Brain microvascular endothelial cell (primary cell): ENCODE measurements around the gene TRABD.

Experiments
- DNase-seq: peaks from one replicate; pipeline ENCODE4 v3.0.0-alpha.2; 2020
- H3K27ac ChIP-seq: fragments of 250-450 bp; sonication (Bioruptor Pico); 2 replicates; pipeline ENCODE4 v1.5.1; 2020; ENCODE audit warnings: mild to moderate bottlenecking, moderate library complexity
- H3K27me3 ChIP-seq: fragments of 250-450 bp; sonication (Bioruptor Pico); replicated peaks from 2 replicates; pipeline ENCODE4 v1.5.1; 2020; ENCODE audit warnings: mild to moderate bottlenecking
- H3K36me3 ChIP-seq: fragments of 250-450 bp; sonication (Bioruptor Pico); replicated peaks from 2 replicates; pipeline ENCODE4 v1.5.1; 2020; ENCODE audit warnings: mild to moderate bottlenecking
- H3K4me3 ChIP-seq: 2 replicates; pipeline ENCODE4 v1.5.1; 2011; ENCODE audit warnings: low read depth, mild to moderate bottlenecking, control low read depth, low read length, moderate library complexity
- in situ Hi-C: cut with HindIII; loops from 2 replicates; pipeline ENCODE4 v1.10.0; 2017; ENCODE audit warnings: low sequenced_read_pairs, low pct_ligation_motif_present
- TF ChIP-seq, protein P1 (sequence below): IDR thresholded peaks from 2 replicates; pipeline ENCODE4 v1.5.1; 2011; ENCODE audit warnings: low read depth, mild to moderate bottlenecking, moderate library complexity, low read length, control low read depth, inconsistent platforms; ENCODE audit errors: missing control alignments

Gene TRABD

DNA sequence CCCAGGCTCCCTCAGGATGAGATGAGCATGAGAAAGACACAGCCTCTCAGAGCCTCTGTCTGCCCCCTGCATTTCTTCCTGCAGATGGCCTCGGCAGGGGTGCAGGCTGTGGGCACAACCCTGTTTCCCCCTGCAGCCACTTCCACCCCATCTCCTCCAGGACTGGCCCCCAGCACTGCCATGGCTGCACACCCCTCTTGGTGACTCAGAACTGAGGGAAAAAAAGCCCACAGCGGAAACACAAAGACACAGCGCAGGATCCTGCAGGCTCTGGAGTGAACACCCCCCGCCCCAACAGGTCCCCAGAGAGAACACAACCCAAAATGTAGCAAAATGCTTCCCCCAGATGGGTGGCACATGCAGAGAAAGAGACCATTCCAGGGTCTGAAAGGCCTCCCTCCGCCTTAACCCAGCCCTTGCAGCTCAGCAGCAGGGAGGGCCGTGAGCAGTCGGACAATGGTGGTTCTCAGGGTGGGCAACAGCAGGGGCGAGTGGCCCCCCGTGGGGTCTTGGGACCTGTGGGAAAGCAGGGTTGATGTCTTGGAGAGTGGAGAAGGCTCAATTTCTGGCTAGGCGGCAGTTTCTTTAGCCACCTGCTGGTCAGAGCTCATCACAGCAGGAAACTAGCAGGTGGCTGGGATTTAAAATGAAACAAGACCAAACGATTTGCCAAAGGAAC lies 51.2 kb downstream of the TRABD start:
- H3K27ac ChIP-seq = no peak overlapping the region
- H3K4me3 ChIP-seq = no peak overlapping the region
- H3K27me3 ChIP-seq = no peaks in the 10 kb centered on the region
- H3K36me3 ChIP-seq = peaks cover 6% of the 10 kb centered on the region
- in situ Hi-C loops = no loop called here
- TF ChIP-seq, protein P1, sequence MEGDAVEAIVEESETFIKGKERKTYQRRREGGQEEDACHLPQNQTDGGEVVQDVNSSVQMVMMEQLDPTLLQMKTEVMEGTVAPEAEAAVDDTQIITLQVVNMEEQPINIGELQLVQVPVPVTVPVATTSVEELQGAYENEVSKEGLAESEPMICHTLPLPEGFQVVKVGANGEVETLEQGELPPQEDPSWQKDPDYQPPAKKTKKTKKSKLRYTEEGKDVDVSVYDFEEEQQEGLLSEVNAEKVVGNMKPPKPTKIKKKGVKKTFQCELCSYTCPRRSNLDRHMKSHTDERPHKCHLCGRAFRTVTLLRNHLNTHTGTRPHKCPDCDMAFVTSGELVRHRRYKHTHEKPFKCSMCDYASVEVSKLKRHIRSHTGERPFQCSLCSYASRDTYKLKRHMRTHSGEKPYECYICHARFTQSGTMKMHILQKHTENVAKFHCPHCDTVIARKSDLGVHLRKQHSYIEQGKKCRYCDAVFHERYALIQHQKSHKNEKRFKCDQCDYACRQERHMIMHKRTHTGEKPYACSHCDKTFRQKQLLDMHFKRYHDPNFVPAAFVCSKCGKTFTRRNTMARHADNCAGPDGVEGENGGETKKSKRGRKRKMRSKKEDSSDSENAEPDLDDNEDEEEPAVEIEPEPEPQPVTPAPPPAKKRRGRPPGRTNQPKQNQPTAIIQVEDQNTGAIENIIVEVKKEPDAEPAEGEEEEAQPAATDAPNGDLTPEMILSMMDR = peak; percentile 71
- no peak for DNase-seq

DNA sequence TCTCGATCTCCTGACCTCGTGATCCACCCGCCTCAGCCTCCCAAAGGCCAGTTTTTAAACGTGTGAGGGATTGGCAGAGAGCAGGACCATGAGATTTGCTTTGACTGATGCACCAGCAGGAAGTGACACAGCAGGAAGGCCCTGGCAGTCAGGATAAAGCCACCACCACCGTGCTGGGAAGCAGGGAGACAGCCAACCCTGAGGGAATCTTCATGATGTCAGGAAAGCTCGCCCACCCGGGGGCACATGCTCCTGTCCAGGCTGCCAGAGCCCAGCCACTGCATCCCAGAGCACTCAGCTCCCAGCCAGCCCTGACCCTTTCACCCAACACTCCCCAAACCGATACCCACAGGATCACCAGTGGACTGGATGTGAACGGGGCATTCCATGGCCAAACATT lies 53.0 kb downstream of the TRABD start:
- Histone ChIP-seq H3K4me3 (no peak overlapping the region), H3K27ac (no peak overlapping the region), H3K36me3 (peaks cover 4% of the 10 kb centered on the region), H3K27me3 (no peaks in the 10 kb centered on the region)
- in situ Hi-C loops = no loop called here
- TF ChIP-seq, protein P1 = no peak
- no peak for DNase-seq

DNA sequence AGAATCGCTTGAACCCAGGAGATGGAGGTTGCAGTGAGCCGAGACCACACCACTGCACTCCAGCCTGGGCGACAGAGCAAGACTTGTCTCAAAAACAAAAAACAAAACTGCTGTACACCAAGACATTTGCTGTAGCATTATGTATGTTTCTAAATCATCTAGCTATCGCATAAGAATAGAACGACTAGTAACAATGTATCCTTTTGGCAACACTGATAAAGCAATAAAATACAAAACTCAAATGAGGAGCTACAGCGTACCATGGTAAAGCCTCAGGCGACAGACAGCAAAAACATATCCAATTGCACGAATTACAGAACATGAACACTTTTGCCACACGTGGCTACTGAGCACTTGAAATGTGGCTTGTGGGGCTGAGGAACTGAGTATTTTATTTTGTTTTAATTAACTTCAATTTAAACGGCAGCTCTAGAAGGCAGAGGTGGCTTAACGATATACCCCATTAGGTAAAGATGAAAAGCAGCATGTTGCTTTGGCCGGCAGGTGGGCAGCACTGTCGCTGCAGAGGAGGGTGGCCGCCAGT lies 56.8 kb downstream of the TRABD start:
- DNase-seq = no peak
- in situ Hi-C loops = no loop called here
- H3K36me3 ChIP-seq = peaks cover 9% of the 10 kb centered on the region
- TF ChIP-seq, protein P1 = no peak
- H3K4me3 ChIP-seq = peak overlapping the region; percentile 33
- H3K27me3 ChIP-seq = no peaks in the 10 kb centered on the region
- H3K27ac ChIP-seq = no peak overlapping the region

DNA sequence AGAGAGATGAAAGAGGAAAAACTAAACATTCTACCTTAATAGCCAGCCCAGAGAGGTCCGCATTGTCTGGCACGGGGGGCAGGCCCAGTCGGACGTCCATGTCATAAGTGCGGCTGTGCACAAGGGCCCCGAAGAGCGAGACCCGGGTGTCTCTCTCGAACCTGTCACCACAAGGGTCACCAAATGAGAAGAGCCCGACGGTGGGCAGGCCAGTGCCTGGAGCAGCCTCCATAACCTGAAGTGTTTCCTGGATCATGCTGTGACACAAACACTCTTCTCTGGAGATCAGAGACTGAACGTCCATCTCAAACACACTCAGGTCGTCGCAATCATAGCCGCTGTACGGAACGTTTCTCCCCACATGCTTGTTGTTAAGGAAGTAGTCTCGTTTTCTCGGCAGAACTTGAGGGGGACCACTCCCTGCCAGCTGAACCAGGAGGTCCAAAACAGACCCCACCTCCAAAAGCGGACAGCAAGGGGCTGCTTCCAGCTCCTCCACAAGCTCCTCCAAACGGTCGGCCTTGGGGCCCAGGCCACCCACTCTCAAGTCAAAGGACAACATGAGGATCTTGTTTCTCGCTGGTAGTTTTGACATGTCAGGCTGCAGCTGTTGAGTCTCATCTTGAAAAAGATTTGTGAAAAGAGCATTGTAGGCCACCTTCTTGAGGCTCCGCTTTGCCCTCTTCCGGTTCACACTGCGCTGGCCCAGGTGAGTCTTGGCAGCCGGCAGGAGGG lies 58.1 kb downstream of the TRABD start:
- peaks cover 9% of the 10 kb centered on the region for H3K36me3 ChIP-seq
- H3K4me3 ChIP-seq = peak overlapping the region; percentile 97
- peak overlapping the region; percentile 89 for H3K27ac ChIP-seq
- H3K27me3 ChIP-seq = no peaks in the 10 kb centered on the region
- in situ Hi-C loops = no loop called here
- TF ChIP-seq, protein P1 = no peak
- DNase-seq = no peak

DNA sequence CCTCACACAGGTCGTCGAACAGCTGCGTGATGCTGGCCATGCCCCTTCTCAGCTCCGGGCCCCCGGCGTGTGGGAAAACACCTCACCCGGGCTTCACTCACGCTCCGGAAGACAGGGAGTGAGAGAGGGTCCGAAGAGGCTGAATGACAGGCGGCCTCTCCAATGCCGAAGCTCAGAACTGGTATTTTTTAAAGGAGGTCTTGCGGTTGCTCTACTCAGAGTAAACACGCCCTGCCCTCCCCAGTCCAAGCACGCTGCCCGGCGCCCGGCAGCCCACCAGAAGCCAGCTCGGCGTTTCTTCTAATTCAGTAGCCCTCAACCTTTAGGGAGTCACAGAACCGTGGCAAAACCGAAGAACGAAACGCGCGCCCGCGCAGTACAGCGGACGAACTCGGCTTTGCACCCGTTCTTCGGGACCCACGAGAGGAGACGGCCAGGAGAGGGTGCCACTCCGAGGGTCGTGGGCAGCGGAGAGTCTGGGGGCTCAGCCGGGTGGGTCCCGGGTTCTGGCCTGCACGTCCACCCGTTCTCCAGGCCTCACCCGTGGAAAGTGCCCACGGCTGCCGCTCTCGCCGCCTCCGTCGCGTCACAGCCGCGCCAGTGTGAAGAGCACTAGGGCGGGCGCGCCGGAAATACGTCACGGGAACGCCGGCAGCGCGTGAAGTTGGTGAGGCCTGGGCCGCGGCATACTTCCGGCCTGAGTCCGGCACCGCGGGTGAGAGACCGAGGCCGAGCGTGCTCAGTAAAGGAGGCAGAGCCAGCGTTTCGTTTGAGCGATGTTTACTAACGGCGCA lies 58.9 kb downstream of the TRABD start, which contains the start of gene TUBGCP6:
TSS of gene TUBGCP6 (minus strand) at position 604 of the 794 bp plus-strand sequence. CDS start at position 40, 564 bp downstream.
- DNase-seq = peak; percentile 88
- TF ChIP-seq, protein P1 = peak; percentile 56
- H3K36me3 ChIP-seq = peaks cover 9% of the 10 kb centered on the region
- H3K27ac ChIP-seq = peak within 1 kb of the TSS; percentile 89
- in situ Hi-C loops = no loop called here
- H3K4me3 ChIP-seq = peak within 1 kb of the TSS; percentile 97
- H3K27me3 ChIP-seq = no peaks in the 10 kb centered on the region
